GM23248 (cell line): Measurements from ENCODE around the gene HCST. TPM values are rescaled to one million over a fixed set of nuclear protein-coding genes. Genes with fewer than 3 reads are reported as not detected.
A peak's percentile ranks its signal among the peaks of the same experiment; 100 is the strongest.
"Not testable (repeated sequence)": the region's sequence is repeated elsewhere in the genome, so short reads cannot be mapped to it uniquely, and the experiment has no call there.

Experiments
- DNase-seq: peaks from one replicate; pipeline ENCODE4 v3.0.0-alpha.2; 2015
- H2AFZ ChIP-seq: fragments of 200-600 bp; sonication (generic); 2 replicates; pipeline ENCODE4 v1.6.1; 2016; ENCODE audit warnings: antibody characterized with exemption
- H3F3A ChIP-seq: fragments of 200-600 bp; sonication (generic); 2 replicates; pipeline ENCODE4 v1.6.1; 2016; ENCODE audit warnings: mild to moderate bottlenecking, antibody characterized with exemption, mixed run types; ENCODE audit not compliant: insufficient read depth
- H3K27ac ChIP-seq: fragments of 200-600 bp; sonication (generic); 2 replicates; pipeline ENCODE4 v1.5.1; 2016; ENCODE audit warnings: mild to moderate bottlenecking
- H3K27me3 ChIP-seq: fragments of 200-600 bp; sonication (generic); replicated peaks from 2 replicates; pipeline ENCODE4 v1.6.1; 2016; ENCODE audit warnings: mild to moderate bottlenecking; ENCODE audit not compliant: insufficient read depth
- H3K36me3 ChIP-seq: fragments of 200-600 bp; sonication (generic); 2 replicates; pipeline ENCODE4 v1.6.1; 2016; ENCODE audit warnings: low read depth, mild to moderate bottlenecking
- H3K4me1 ChIP-seq: fragments of 200-600 bp; sonication (generic); 2 replicates; pipeline ENCODE4 v1.6.1; 2016; ENCODE audit warnings: mild to moderate bottlenecking; ENCODE audit not compliant: insufficient read depth
- H3K4me2 ChIP-seq: fragments of 200-600 bp; sonication (generic); one replicate; pipeline ENCODE4 v1.6.1; 2016; ENCODE audit warnings: mild to moderate bottlenecking; ENCODE audit not compliant: unreplicated experiment
- H3K4me3 ChIP-seq: fragments of 200-600 bp; sonication (generic); 2 replicates; pipeline ENCODE4 v1.5.1; 2016; ENCODE audit warnings: mild to moderate bottlenecking
- H3K79me2 ChIP-seq: fragments of 200-600 bp; sonication (generic); 2 replicates; pipeline ENCODE4 v1.6.1; 2016; ENCODE audit warnings: mild to moderate bottlenecking; ENCODE audit not compliant: insufficient read depth
- H3K9ac ChIP-seq: fragments of 200-600 bp; sonication (generic); 2 replicates; pipeline ENCODE4 v1.6.1; 2016; ENCODE audit warnings: mild to moderate bottlenecking
- H3K9me2 ChIP-seq: fragments of 200-600 bp; sonication (generic); 2 replicates; pipeline ENCODE4 v1.6.1; 2016; ENCODE audit warnings: mixed run types, mild to moderate bottlenecking, moderate library complexity; ENCODE audit not compliant: insufficient read depth
- H3K9me3 ChIP-seq: fragments of 200-600 bp; sonication (generic); one replicate; pipeline ENCODE4 v1.6.1; 2017; ENCODE audit warnings: low read depth
- H4K20me1 ChIP-seq: fragments of 200-600 bp; sonication (generic); 2 replicates; pipeline ENCODE4 v1.6.0; 2016; ENCODE audit not compliant: insufficient read depth
- EZH2 ChIP-seq: fragments of 200-600 bp; sonication (generic); IDR thresholded peaks from 2 replicates; pipeline ENCODE4 v1.6.1; 2018; ENCODE audit warnings: antibody characterized with exemption, mild to moderate bottlenecking; ENCODE audit not compliant: insufficient read depth, poor library complexity, severe bottlenecking
- EZH2phosphoT487 ChIP-seq: fragments of 200-600 bp; sonication (generic); IDR thresholded peaks from 2 replicates; pipeline ENCODE4 v1.6.1; 2018; ENCODE audit warnings: antibody characterized with exemption, moderate library complexity, mild to moderate bottlenecking, low read depth; ENCODE audit not compliant: insufficient read depth
- WGBS, 2 experiments: methylation state at CpG; one replicate each; pipeline ENCODE4 v1.1.6; 2015 to 2017; ENCODE audit warnings: low lambda C conversion rate in 2 of 2, low coverage in 1 of 2; ENCODE audit errors: missing lambda C conversion rate in 2 of 2; 5-methylcytosine and 5-hydroxymethylcytosine counted together
- in situ Hi-C: fragments of 300-500 bp; cut with MboI; formaldehyde crosslinking; loops from 2 replicates; pipeline ENCODE4 v1.15.0; 2020
- polyA plus RNA-seq: library from polyadenylated mRNA; unstranded; fragments of >200 nt; fragmentation: Nextera tagmentation; extraction: Ambion mirVana; gene quantifications from 2 replicates; pipeline ENCODE4 v1.2.1, GENCODE V29; 2016
- total RNA-seq: library from RNA; depleted of rRNA; stranded (reverse); fragments of >200 nt; shearing (Covaris generic); gene quantifications from 2 replicates; pipeline ENCODE4 v1.2.3, GENCODE V29; 2014

HCST gene
- total and polyA plus RNA-seq, 2 experiments from 2014 or later: 11.3 TPM; not detected in 1

DNA sequence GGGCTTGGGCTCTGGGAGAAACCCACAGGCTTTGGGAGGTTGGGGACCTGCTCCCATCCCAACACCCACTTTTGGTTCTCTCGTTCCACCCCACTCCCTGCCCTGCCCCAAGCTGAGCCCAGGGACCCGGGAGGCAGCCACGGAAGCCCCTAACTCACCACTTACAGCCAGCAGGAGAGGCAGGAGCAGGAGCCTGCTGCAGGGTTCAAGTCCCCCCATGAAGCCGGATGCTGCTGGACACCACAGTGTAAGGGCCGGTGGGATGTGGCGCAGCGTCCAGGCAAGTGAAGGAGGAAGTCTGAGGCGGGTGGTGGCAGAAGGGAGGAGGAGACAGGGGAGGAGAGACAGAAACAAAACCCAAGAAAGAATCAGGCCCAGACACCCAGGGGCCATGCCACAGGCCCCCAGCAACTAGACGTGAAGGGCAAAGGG, 5.7 kb downstream of the HCST start, which contains the start of gene TYROBP:
TYROBP (minus strand) TSS at position 286 of the 432 bp plus-strand sequence; CDS start at position 219, 67 bp downstream.
- TF ChIP-seq EZH2phosphoT487 (no peak), EZH2 (no peak)
- no peak for DNase-seq
- 59 to 65% methylated on average over 9 of the region's 9 CpGs for WGBS, 2 experiments
- Histone ChIP-seq H3K36me3 (no peaks in the 10 kb centered on the region), H4K20me1 (no peaks in the 10 kb centered on the region), H3K79me2 (no peaks in the 10 kb centered on the region), H3K9me2 (no peaks in the 10 kb centered on the region), H3K9me3 (no peaks in the 10 kb centered on the region), H3K4me3 (no peak within 1 kb of the TSS), H2AFZ (peak within 1 kb of the TSS; percentile 37; the same call in 1 of the 2 replicates), H3K27ac (no peak within 1 kb of the TSS), H3F3A (peaks cover 4% of the 10 kb centered on the region; the same call in 1 of the 2 replicates), H3K4me1 (peaks cover 15% of the 10 kb centered on the region), H3K9ac (no peak within 1 kb of the TSS), H3K27me3 (no peaks in the 10 kb centered on the region), H3K4me2 (no peak within 1 kb of the TSS)
- in situ Hi-C loops: no loop called here

DNA sequence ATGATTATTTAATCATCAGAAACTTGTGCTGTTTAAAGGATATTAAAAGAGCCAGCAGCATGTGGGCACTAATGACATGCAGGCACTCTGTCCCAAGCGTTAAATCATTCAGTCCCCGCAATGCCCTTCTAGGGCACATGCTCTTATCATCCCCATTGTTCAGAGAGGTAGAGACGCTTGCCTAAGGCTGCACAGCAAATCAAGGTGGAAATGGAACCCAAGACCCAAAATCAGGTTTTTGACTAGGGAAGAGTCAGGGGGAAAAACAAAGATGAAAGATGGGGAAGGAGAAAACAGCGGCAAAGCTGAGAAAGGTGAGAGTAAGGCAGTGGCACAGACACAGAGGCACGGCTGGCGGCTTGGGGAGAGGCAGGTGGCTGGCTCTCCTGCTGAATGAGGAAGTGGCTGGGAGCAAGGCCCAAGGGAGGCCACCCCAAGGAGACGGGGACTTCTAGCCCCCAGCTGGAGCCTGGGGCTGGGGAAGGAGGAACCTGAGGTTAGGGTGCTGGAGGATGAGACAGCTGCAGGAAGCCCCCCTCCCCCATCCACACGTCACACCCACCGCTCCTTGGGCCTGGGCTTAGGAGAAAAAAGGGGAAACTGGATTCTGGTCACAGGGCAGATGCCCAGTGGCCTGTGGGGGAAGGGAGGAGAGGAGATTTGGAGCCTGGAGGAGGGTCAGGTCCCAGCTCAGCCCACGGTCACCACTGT, 6.8 kb downstream of the HCST start:
- Histone ChIP-seq H2AFZ (no peak overlapping the region), H3K79me2 (no peaks in the 10 kb centered on the region), H3K9ac (no peak overlapping the region), H3K4me3 (no peak overlapping the region), H3K9me2 (no peaks in the 10 kb centered on the region), H3F3A (peaks cover 13% of the 10 kb centered on the region; the same call in 1 of the 2 replicates), H3K27me3 (no peaks in the 10 kb centered on the region), H3K36me3 (no peaks in the 10 kb centered on the region), H4K20me1 (no peaks in the 10 kb centered on the region), H3K4me1 (peaks cover 19% of the 10 kb centered on the region), H3K9me3 (no peaks in the 10 kb centered on the region), H3K27ac (no peak overlapping the region), H3K4me2 (no peak overlapping the region)
- TF ChIP-seq EZH2phosphoT487 (no peak), EZH2 (no peak)
- DNase-seq: no peak
- 69 to 72% methylated on average over 10 of the region's 10 CpGs for WGBS, 2 experiments
- in situ Hi-C loops: no loop called here

DNA sequence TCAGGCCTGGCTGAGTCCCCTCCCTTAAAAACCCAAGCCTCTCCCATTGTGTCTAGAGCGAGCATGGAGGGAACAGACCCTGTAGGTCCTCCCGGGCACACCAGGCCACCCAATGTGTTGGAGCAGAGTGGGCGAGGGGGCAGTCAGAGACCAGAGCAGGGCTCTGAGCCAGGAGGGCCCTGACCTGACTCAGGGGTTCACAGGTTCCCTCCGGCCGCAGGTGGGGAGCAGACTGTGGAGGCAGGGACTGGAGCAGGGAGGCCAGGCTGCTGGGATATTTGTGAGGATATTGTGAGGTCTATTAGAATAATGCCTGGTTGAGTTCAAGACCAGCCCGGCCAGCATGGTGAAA, 7.3 kb downstream of the HCST start:
- no peaks in the 10 kb centered on the region for H3K9me3 ChIP-seq
- peaks cover 20% of the 10 kb centered on the region for H3K4me1 ChIP-seq
- no peak overlapping the region for H3K4me3 ChIP-seq
- in situ Hi-C loops: no loop called here
- no peaks in the 10 kb centered on the region for H3K27me3 ChIP-seq
- no peaks in the 10 kb centered on the region for H3K36me3 ChIP-seq
- no peaks in the 10 kb centered on the region for H3K79me2 ChIP-seq
- H3K4me2 ChIP-seq: no peak overlapping the region
- no peaks in the 10 kb centered on the region for H3K9me2 ChIP-seq
- peaks cover 13% of the 10 kb centered on the region; the same call in 1 of the 2 replicates for H3F3A ChIP-seq
- H2AFZ ChIP-seq: no peak overlapping the region
- H4K20me1 ChIP-seq: no peaks in the 10 kb centered on the region
- 73 to 81% methylated on average over 4 to 6 of the region's 6 CpGs for WGBS, 2 experiments
- DNase-seq: no peak
- no peak for TF ChIP-seq EZH2
- no peak for TF ChIP-seq EZH2phosphoT487
- no peak overlapping the region for H3K9ac ChIP-seq
- H3K27ac ChIP-seq: no peak overlapping the region

GRCh38 chr19:35910355-35910754, 8.0 kb downstream of the HCST start:
- in situ Hi-C loops, H4K20me1 ChIP-seq, H3K4me2 ChIP-seq, H3F3A ChIP-seq, H3K4me3 ChIP-seq, H3K27me3 ChIP-seq, DNase-seq, H3K36me3 ChIP-seq, H3K79me2 ChIP-seq, H3K27ac ChIP-seq, H3K9ac ChIP-seq, H3K9me2 ChIP-seq, H3K9me3 ChIP-seq, H2AFZ ChIP-seq: not testable (repeated sequence)
- H3K4me1 ChIP-seq: peaks cover 20% of the 10 kb centered on the region
- 89 to 90% methylated on average over 14 of the region's 14 CpGs for WGBS, 2 experiments

GRCh38 chr19:35911173-35911572, 8.8 kb downstream of the HCST start:
- no peak for TF ChIP-seq EZH2
- Histone ChIP-seq H3K27ac (no peak overlapping the region), H3K4me3 (no peak overlapping the region), H3K4me2 (no peak overlapping the region), H3K79me2 (no peaks in the 10 kb centered on the region), H2AFZ (no peak overlapping the region), H3K27me3 (no peaks in the 10 kb centered on the region), H3K9me2 (no peaks in the 10 kb centered on the region), H3K4me1 (peaks cover 20% of the 10 kb centered on the region), H3K9ac (no peak overlapping the region), H3K36me3 (no peaks in the 10 kb centered on the region), H3K9me3 (no peaks in the 10 kb centered on the region), H4K20me1 (no peaks in the 10 kb centered on the region), H3F3A (0 out of 2 replicates have a peak, but pooled peaks cover 9% of the 10 kb centered on the region)
- DNase-seq: no peak
- WGBS, 2 experiments: 38 to 41% methylated on average over 3 of the region's 3 CpGs
- in situ Hi-C loops: no loop called here
